ENCODE data around the gene RNF123. TPM values are rescaled to one million over a fixed set of nuclear protein-coding genes. Genes with fewer than 3 reads are reported as not detected.

The RNF123 gene
- total RNA-seq, 1 experiment from 2014 or later = 47.1 TPM

DNA sequence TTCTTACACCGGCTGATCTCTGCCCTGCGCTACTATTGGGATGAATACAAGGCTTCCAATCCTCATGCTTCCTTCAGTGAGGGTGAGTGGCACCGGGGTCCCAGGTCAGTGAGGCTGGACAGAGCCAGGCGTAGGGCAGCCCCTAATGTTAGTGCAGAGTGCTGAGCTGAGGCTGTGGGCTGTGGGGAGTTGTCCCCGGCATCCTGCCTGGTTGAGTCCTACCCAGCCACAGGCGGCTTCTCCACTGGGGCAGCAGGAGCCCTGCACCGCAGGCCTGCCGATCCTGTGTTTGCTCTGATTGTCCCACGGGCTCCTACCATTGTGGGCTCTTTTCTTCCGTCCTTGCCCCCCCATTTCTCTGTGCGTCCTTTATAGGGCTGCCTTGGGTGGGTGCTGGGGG is 13.3 kb downstream of the RNF123 start:
- peaks cover 3% of the 10 kb centered on the region for H3K36me3 Mint-ChIP-seq
- peaks cover 16% of the 10 kb centered on the region for H3K4me1 Mint-ChIP-seq
- TF ChIP-seq FOXK1 (CRISPR knock-in tag; IDR thresholded peaks at IDR 0.05) (no peak), JUN (CRISPR knock-in tag; IDR thresholded peaks at IDR 0.05) (no peak), ZNF396 (CRISPR knock-in tag; IDR thresholded peaks at IDR 0.05; ENCODE audit: borderline replicate concordance) (no peak), NR2C2 (CRISPR knock-in tag; IDR thresholded peaks at IDR 0.05) (no peak), FOXJ3 (CRISPR knock-in tag; IDR thresholded peaks at IDR 0.05; ENCODE audit: borderline replicate concordance) (no peak)
- TF ChIP-seq, protein P1, sequence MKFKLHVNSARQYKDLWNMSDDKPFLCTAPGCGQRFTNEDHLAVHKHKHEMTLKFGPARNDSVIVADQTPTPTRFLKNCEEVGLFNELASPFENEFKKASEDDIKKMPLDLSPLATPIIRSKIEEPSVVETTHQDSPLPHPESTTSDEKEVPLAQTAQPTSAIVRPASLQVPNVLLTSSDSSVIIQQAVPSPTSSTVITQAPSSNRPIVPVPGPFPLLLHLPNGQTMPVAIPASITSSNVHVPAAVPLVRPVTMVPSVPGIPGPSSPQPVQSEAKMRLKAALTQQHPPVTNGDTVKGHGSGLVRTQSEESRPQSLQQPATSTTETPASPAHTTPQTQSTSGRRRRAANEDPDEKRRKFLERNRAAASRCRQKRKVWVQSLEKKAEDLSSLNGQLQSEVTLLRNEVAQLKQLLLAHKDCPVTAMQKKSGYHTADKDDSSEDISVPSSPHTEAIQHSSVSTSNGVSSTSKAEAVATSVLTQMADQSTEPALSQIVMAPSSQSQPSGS (CRISPR knock-in tag; IDR thresholded peaks at IDR 0.05; ENCODE audit: borderline replicate concordance, low read depth) = no peak
- TF ChIP-seq, protein P2, sequence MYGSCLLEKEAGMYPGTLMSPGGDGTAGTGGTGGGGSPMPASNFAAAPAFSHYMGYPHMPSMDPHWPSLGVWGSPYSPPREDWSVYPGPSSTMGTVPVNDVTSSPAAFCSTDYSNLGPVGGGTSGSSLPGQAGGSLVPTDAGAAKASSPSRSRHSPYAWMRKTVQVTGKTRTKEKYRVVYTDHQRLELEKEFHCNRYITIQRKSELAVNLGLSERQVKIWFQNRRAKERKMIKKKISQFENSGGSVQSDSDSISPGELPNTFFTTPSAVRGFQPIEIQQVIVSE (CRISPR knock-in tag; IDR thresholded peaks at IDR 0.05; ENCODE audit: borderline replicate concordance) = no peak
- TF ChIP-seq, protein P3, sequence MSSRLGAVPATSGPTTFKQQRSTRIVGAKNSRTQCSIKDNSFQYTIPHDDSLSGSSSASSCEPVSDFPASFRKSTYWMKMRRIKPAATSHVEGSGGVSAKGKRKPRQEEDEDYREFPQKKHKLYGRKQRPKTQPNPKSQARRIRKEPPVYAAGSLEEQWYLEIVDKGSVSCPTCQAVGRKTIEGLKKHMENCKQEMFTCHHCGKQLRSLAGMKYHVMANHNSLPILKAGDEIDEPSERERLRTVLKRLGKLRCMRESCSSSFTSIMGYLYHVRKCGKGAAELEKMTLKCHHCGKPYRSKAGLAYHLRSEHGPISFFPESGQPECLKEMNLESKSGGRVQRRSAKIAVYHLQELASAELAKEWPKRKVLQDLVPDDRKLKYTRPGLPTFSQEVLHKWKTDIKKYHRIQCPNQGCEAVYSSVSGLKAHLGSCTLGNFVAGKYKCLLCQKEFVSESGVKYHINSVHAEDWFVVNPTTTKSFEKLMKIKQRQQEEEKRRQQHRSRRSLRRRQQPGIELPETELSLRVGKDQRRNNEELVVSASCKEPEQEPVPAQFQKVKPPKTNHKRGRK (CRISPR knock-in tag; IDR thresholded peaks at IDR 0.05; ENCODE audit: borderline replicate concordance) = no peak
- TF ChIP-seq, protein P4, sequence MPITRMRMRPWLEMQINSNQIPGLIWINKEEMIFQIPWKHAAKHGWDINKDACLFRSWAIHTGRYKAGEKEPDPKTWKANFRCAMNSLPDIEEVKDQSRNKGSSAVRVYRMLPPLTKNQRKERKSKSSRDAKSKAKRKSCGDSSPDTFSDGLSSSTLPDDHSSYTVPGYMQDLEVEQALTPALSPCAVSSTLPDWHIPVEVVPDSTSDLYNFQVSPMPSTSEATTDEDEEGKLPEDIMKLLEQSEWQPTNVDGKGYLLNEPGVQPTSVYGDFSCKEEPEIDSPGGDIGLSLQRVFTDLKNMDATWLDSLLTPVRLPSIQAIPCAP (CRISPR knock-in tag; IDR thresholded peaks at IDR 0.05) = no peak
- TF ChIP-seq, protein P5, sequence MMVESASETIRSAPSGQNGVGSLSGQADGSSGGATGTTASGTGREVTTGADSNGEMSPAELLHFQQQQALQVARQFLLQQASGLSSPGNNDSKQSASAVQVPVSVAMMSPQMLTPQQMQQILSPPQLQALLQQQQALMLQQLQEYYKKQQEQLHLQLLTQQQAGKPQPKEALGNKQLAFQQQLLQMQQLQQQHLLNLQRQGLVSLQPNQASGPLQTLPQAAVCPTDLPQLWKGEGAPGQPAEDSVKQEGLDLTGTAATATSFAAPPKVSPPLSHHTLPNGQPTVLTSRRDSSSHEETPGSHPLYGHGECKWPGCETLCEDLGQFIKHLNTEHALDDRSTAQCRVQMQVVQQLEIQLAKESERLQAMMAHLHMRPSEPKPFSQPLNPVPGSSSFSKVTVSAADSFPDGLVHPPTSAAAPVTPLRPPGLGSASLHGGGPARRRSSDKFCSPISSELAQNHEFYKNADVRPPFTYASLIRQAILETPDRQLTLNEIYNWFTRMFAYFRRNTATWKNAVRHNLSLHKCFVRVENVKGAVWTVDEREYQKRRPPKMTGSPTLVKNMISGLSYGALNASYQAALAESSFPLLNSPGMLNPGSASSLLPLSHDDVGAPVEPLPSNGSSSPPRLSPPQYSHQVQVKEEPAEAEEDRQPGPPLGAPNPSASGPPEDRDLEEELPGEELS (CRISPR knock-in tag; IDR thresholded peaks at IDR 0.05) = no peak
- ATAC-seq (no peak), DNase-seq (ENCODE audit: low spot score) (no peak)
- no peak overlapping the region for H3K4me3 Mint-ChIP-seq
- no peak overlapping the region for H3K27ac Mint-ChIP-seq
- CTCF ChIA-PET = interaction anchor here (1.0 to 3.7 kb wide), 9 partner anchors 9 to 163 kb away, joined by 3 to 49 read pairs (median 8); partner anchors contain the start of genes AMIGO3, GMPPB and IP6K1
- no peaks in the 10 kb centered on the region for H3K27me3 Mint-ChIP-seq (ENCODE audit: low read depth)
- no peaks in the 10 kb centered on the region for H3K9me3 Mint-ChIP-seq
- POLR2A ChIA-PET = no interaction called here

DNA sequence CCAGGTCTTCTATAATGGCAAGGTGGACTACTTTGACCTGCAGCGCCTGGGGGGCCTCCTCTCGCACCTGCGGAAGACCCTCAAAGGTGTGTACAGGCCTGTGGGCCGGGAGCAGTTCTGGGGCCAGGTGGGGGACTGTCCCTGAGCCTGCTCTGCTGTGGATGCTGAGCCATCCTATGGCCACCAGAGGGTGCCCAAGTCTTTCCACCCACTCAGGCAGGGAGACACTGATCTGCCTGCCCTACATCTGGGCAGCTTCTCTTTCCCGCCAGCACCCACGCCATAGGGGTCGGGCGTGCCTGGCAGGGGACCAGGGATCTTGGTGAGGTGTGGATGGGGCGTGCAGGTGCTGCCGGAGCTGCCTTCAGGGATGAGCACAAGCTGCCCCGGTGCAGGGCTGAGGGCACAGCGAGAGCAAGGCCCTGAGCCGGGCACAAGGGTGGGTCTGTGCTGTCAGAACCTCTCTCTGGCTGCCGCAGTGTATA is 14.1 kb downstream of the RNF123 start:
- no peak overlapping the region; the same call in 1 of the 2 replicates for H3K27ac Mint-ChIP-seq
- ATAC-seq (peak; percentile 91), DNase-seq (ENCODE audit: low spot score) (peak; percentile 75)
- ChIA-PET CTCF (interaction anchor here (0.5 to 3.7 kb wide), 12 partner anchors 9 to 207 kb away, joined by 3 to 49 read pairs (median 6); partner anchors contain the start of genes AMIGO3, GMPPB, INKA1 and IP6K1), POLR2A (interaction anchor here (0.6 to 1.0 kb wide), 2 partner anchors 15 to 218 kb away, joined by 3 to 4 read pairs; no protein-coding TSS in a partner anchor)
- TF ChIP-seq, protein P6, sequence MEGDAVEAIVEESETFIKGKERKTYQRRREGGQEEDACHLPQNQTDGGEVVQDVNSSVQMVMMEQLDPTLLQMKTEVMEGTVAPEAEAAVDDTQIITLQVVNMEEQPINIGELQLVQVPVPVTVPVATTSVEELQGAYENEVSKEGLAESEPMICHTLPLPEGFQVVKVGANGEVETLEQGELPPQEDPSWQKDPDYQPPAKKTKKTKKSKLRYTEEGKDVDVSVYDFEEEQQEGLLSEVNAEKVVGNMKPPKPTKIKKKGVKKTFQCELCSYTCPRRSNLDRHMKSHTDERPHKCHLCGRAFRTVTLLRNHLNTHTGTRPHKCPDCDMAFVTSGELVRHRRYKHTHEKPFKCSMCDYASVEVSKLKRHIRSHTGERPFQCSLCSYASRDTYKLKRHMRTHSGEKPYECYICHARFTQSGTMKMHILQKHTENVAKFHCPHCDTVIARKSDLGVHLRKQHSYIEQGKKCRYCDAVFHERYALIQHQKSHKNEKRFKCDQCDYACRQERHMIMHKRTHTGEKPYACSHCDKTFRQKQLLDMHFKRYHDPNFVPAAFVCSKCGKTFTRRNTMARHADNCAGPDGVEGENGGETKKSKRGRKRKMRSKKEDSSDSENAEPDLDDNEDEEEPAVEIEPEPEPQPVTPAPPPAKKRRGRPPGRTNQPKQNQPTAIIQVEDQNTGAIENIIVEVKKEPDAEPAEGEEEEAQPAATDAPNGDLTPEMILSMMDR (IDR thresholded peaks at IDR 0.05) = peak; percentile 70
- TF ChIP-seq, protein P1 (CRISPR knock-in tag; IDR thresholded peaks at IDR 0.05; ENCODE audit: borderline replicate concordance, low read depth) = no peak
- no peak overlapping the region for H3K4me3 Mint-ChIP-seq
- no peaks in the 10 kb centered on the region for H3K9me3 Mint-ChIP-seq
- peaks cover 3% of the 10 kb centered on the region for H3K36me3 Mint-ChIP-seq
- H3K4me1 Mint-ChIP-seq = peaks cover 16% of the 10 kb centered on the region
- H3K27me3 Mint-ChIP-seq (ENCODE audit: low read depth) = no peaks in the 10 kb centered on the region
